ENCODE measurements around the gene CAND1. TPM values are rescaled to one million over a fixed set of nuclear protein-coding genes. Genes with fewer than 3 reads are reported as not detected.

Gene CAND1
- total RNA-seq, 6 donors from 2014 or later, result 39.2 to 96.3 (median 87.5) TPM

DNA sequence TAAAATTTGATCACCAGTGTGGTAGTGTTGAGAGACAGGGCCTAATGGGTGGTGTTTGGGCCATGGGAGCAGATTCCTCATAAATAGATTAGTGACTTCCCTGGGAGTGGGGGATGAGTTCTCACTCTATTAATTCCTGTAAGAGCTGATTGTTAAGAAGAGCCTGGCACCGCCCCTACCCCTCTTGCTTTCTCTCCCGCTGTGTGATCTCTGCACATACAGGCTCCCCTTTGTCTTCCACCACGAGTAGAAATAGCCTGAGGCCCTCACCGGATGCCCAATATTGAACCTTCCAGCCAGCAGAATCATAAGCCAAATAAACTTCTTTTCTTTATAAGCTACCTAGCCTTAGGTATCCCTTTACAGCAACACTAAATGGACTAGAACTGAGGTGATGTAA is 31.9 kb upstream of the CAND1 start:
- Histone ChIP-seq H3K9me3 (no peaks in the 10 kb centered on the region), H3K36me3 (no peaks in the 10 kb centered on the region), H3K27me3 (no peaks in the 10 kb centered on the region), H3K4me1 (no peaks in the 10 kb centered on the region), H3K4me3 (no peak overlapping the region), H3K27ac (no peak overlapping the region)
- TF ChIP-seq, protein P1, sequence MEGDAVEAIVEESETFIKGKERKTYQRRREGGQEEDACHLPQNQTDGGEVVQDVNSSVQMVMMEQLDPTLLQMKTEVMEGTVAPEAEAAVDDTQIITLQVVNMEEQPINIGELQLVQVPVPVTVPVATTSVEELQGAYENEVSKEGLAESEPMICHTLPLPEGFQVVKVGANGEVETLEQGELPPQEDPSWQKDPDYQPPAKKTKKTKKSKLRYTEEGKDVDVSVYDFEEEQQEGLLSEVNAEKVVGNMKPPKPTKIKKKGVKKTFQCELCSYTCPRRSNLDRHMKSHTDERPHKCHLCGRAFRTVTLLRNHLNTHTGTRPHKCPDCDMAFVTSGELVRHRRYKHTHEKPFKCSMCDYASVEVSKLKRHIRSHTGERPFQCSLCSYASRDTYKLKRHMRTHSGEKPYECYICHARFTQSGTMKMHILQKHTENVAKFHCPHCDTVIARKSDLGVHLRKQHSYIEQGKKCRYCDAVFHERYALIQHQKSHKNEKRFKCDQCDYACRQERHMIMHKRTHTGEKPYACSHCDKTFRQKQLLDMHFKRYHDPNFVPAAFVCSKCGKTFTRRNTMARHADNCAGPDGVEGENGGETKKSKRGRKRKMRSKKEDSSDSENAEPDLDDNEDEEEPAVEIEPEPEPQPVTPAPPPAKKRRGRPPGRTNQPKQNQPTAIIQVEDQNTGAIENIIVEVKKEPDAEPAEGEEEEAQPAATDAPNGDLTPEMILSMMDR (IDR thresholded peaks at IDR 0.05), result no peak
- TF ChIP-seq EP300 (IDR thresholded peaks at IDR 0.05) (no peak), POLR2AphosphoS5 (IDR thresholded peaks at IDR 0.05) (no peak), POLR2A (IDR thresholded peaks at IDR 0.05) (no peak)
- WGBS, 2 donors, result 61 to 66% methylated on average over 4 of the region's 4 CpGs
- DNase-seq, result no peak
- no peak for ATAC-seq (ENCODE audit: low FRiP score in 2 of 2)

DNA sequence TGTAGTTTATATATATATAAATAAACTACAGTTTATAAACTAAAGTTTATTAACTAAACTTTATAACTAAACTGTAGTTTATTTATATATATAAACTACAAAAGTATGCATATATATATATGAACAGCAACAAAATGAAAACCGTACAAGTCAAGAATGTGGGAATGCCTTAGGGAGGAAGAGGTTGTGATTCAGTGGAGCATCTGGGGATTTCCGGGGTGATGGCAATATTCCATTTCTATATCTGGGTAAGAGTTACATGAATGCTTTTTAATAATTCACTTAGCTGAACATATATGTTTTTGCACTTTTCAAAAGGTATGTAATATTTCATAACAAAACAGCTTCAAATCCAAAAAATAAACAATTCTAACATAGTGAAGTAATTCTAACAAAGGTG is 30.1 kb upstream of the CAND1 start:
- TF ChIP-seq, protein P1 (IDR thresholded peaks at IDR 0.05), result no peak
- TF ChIP-seq POLR2A (IDR thresholded peaks at IDR 0.05) (no peak), POLR2AphosphoS5 (IDR thresholded peaks at IDR 0.05) (no peak), EP300 (IDR thresholded peaks at IDR 0.05) (no peak)
- Histone ChIP-seq H3K36me3 (no peaks in the 10 kb centered on the region), H3K4me3 (no peak overlapping the region), H3K9me3 (no peaks in the 10 kb centered on the region), H3K4me1 (no peaks in the 10 kb centered on the region), H3K27ac (no peak overlapping the region), H3K27me3 (no peaks in the 10 kb centered on the region)
- DNase-seq, result no peak
- ATAC-seq (ENCODE audit: low FRiP score in 2 of 2), result no peak
- WGBS, 2 donors, result 41 to 62% methylated on average over 2 of the region's 2 CpGs

DNA sequence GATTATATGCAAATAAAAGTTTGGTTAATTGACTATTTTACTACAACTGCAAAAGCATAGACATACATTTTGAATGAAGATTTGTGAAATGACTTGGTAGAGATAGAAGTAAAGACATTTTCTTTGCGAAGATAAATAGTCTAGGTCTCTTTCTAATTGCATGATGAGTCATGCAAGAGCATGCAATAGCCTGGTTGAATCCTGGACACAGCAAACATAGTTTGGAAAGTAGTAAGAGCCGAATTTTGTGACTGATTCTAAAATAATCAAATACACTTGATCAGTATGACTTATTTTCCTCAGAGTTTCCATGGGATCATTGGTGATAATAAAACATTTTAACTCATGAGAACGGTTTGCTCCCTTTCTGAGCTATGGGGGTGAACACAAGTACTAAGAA is 27.7 kb upstream of the CAND1 start:
- Histone ChIP-seq H3K9me3 (no peaks in the 10 kb centered on the region), H3K4me1 (no peaks in the 10 kb centered on the region), H3K4me3 (no peak overlapping the region), H3K27ac (no peak overlapping the region), H3K27me3 (no peaks in the 10 kb centered on the region), H3K36me3 (no peaks in the 10 kb centered on the region)
- TF ChIP-seq, protein P1 (IDR thresholded peaks at IDR 0.05), result no peak
- TF ChIP-seq POLR2AphosphoS5 (IDR thresholded peaks at IDR 0.05), result no peak
- TF ChIP-seq POLR2A (IDR thresholded peaks at IDR 0.05), result no peak
- no peak for TF ChIP-seq EP300 (IDR thresholded peaks at IDR 0.05)
- ATAC-seq (ENCODE audit: low FRiP score in 2 of 2), result no peak
- no peak for DNase-seq
- WGBS, 2 donors, result 78 to 80% methylated on average over 3 of the region's 3 CpGs

DNA sequence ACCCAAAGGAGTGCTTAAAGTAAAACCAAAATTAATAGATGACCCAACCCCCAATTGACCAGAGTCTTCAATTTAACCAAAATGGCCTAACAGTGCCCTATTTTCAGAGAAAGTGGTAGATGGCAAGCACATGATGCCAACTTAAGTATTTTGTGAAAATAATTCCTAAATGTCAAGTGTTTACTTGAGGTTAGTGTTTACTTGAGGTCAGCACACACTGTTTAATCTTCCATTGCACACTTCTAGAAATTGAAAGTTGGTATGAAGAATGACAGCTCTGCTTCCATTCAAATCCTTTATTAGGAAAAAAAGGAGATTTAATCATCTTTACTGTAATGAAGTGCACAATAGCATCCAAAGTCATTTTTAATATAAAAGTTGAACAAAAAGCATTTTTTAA is 25.9 kb upstream of the CAND1 start:
- Histone ChIP-seq H3K27me3 (no peaks in the 10 kb centered on the region), H3K36me3 (no peaks in the 10 kb centered on the region), H3K4me3 (no peak overlapping the region), H3K9me3 (no peaks in the 10 kb centered on the region), H3K27ac (no peak overlapping the region), H3K4me1 (no peaks in the 10 kb centered on the region)
- DNase-seq (no peak), ATAC-seq (ENCODE audit: low FRiP score in 2 of 2) (no peak)
- TF ChIP-seq POLR2AphosphoS5 (IDR thresholded peaks at IDR 0.05) (no peak), EP300 (IDR thresholded peaks at IDR 0.05) (no peak), POLR2A (IDR thresholded peaks at IDR 0.05) (no peak)
- TF ChIP-seq, protein P1 (IDR thresholded peaks at IDR 0.05), result no peak

- Histone ChIP-seq H3K27ac (no peak overlapping the region), H3K9me3 (no peaks in the 10 kb centered on the region), H3K4me3 (no peak overlapping the region), H3K4me1 (no peaks in the 10 kb centered on the region), H3K27me3 (no peaks in the 10 kb centered on the region), H3K36me3 (no peaks in the 10 kb centered on the region)
- TF ChIP-seq POLR2AphosphoS5 (IDR thresholded peaks at IDR 0.05), result no peak
- no peak for TF ChIP-seq EP300 (IDR thresholded peaks at IDR 0.05)
- TF ChIP-seq, protein P1 (IDR thresholded peaks at IDR 0.05), result no peak
- no peak for TF ChIP-seq POLR2A (IDR thresholded peaks at IDR 0.05)
- WGBS, 2 donors, result 78 to 82% methylated on average over 4 of the region's 4 CpGs
- DNase-seq (no peak), ATAC-seq (ENCODE audit: low FRiP score in 2 of 2) (no peak)
These were observed 23.6 kb upstream of the CAND1 start for GRCh38 chr12:67245571-67245970.
